H1 (cell line): ENCODE results near the gene CBX2. TPM values are rescaled to one million over a fixed set of nuclear protein-coding genes. Genes with fewer than 3 reads are reported as not detected.

Experiments used
- CTCF ChIA-PET: fragments of 300-600 bp; sonication (Branson Sonifier 250); formaldehyde crosslinking; loops from one replicate; lab custom pipeline; 2021; ENCODE audit not compliant: partially characterized antibody; lab: Charles Lee
- POLR2A ChIA-PET: fragments of 300-600 bp; sonication (Branson Sonifier 250); formaldehyde crosslinking; loops from one replicate; lab custom pipeline; 2021; ENCODE audit warnings: inconsistent platforms; ENCODE audit not compliant: partially characterized antibody; lab: Charles Lee
- DNase-seq, 2 experiments: peaks; one replicate each; pipeline versions ENCODE4 v3.0.0 to v3.0.0-alpha.2; 2010 to 2022; ENCODE audit warnings: low spot score in 2 of 2, low read depth in 1 of 2, mixed read lengths in 1 of 2
- FAIRE-seq: peaks from 2 replicates; lab custom pipeline; 2011; peaks lifted over from hg19 to GRCh38; lab: Jason Lieb, UNC
- H2AFZ ChIP-seq: 2 replicates; pipeline ENCODE4 v1.8.1; 2012; ENCODE audit warnings: low read length, inconsistent platforms
- H2AK5ac ChIP-seq: 2 replicates; pipeline ENCODE4 v1.6.1; 2013; ENCODE audit warnings: low read depth, low read length
- H2BK120ac ChIP-seq: replicated peaks from 2 replicates; pipeline ENCODE3; 2013; ENCODE audit warnings: low read depth, low read length, inconsistent platforms
- H2BK12ac ChIP-seq: 2 replicates; pipeline ENCODE4 v1.6.1; 2013; ENCODE audit warnings: low read depth, low read length
- H2BK15ac ChIP-seq: 2 replicates; pipeline ENCODE4 v1.6.1; 2013; ENCODE audit warnings: low read length
- H2BK20ac ChIP-seq: 2 replicates; pipeline ENCODE4 v1.6.1; 2013; ENCODE audit warnings: low read length
- H2BK5ac ChIP-seq: 2 replicates; pipeline ENCODE4 v1.6.1; 2013; ENCODE audit warnings: low read depth, low read length
- H3K14ac ChIP-seq: 2 replicates; pipeline ENCODE4 v1.6.1; 2013; ENCODE audit warnings: inconsistent platforms; ENCODE audit not compliant: insufficient read length
- H3K18ac ChIP-seq: 2 replicates; pipeline ENCODE4 v1.6.1; 2013; ENCODE audit warnings: low read length; ENCODE audit errors: extremely low read depth
- H3K23ac ChIP-seq: 2 replicates; pipeline ENCODE4 v1.6.1; 2013; ENCODE audit warnings: inconsistent platforms; ENCODE audit not compliant: insufficient read length
- H3K23me2 ChIP-seq: 2 replicates; pipeline ENCODE4 v1.6.1; 2013; ENCODE audit warnings: low read depth, low read length
- H3K27ac ChIP-seq: 2 replicates; pipeline ENCODE4 v1.6.1; 2011; ENCODE audit warnings: low read depth, low read length, inconsistent platforms
- H3K27me3 ChIP-seq, 4 experiments: replicated peaks in 1 of 4; 1 replicate in 1 of 4; 2 replicates in 3 of 4; pipeline versions ENCODE4 v1.6.1 to v1.8.1; 2011 to 2013; ENCODE audit warnings: low read length in 3 of 4, mild to moderate bottlenecking in 3 of 4, inconsistent platforms in 2 of 4, mixed read lengths in 2 of 4, moderate library complexity in 1 of 4; ENCODE audit not compliant: control insufficient read depth in 3 of 4, insufficient read depth in 3 of 4; ENCODE audit errors: extremely low read depth in 1 of 4
- H3K36me3 ChIP-seq, 4 experiments: 2 replicates each; pipeline versions ENCODE4 v1.6.1 to v1.8.1; 2011 to 2013; ENCODE audit warnings: mild to moderate bottlenecking in 4 of 4, low read length in 3 of 4, moderate library complexity in 2 of 4, control low read depth in 1 of 4, inconsistent platforms in 1 of 4; ENCODE audit not compliant: insufficient read depth in 4 of 4, control insufficient read depth in 2 of 4
- H3K4ac ChIP-seq: replicated peaks from 2 replicates; pipeline ENCODE3; 2013; ENCODE audit warnings: low read length, low read depth, mixed read lengths, inconsistent platforms; ENCODE audit not compliant: insufficient read length
- H3K4me1 ChIP-seq, 4 experiments: replicated peaks in 1 of 4; 1 replicate in 1 of 4; 2 replicates in 3 of 4; pipeline versions ENCODE4 v1.6.1 to v1.8.1; 2011 to 2013; ENCODE audit warnings: low read length in 3 of 4, inconsistent platforms in 2 of 4, mixed read lengths in 1 of 4; ENCODE audit not compliant: insufficient read depth in 4 of 4, control insufficient read depth in 3 of 4
- H3K4me2 ChIP-seq, 2 experiments: 2 replicates each; pipeline versions ENCODE4 v1.6.1 to v1.8.1; 2011 to 2013; ENCODE audit warnings: low read depth in 2 of 2, low read length in 2 of 2, control low read depth in 1 of 2, inconsistent platforms in 1 of 2, mild to moderate bottlenecking in 1 of 2; ENCODE audit not compliant: insufficient read depth in 1 of 2
- H3K4me3 ChIP-seq, 4 experiments: fragments of 200-600, 300-600 bp in 1 of 4; sonication (generic), shearing (Covaris generic), sonication (Bioruptor Twin) in 1 of 4; 2 replicates each; pipeline versions ENCODE4 v1.5.1 to v1.8.1; 2011 to 2016; ENCODE audit warnings: low read length in 4 of 4, low read depth in 3 of 4, control low read depth in 2 of 4, inconsistent platforms in 2 of 4, mild to moderate bottlenecking in 2 of 4, mixed read lengths in 1 of 4, moderate library complexity in 1 of 4; ENCODE audit not compliant: insufficient read depth in 2 of 4; ENCODE audit errors: extremely low read depth in 1 of 4
- H3K56ac ChIP-seq: replicated peaks from 2 replicates; pipeline ENCODE3; 2013; ENCODE audit warnings: low read depth, mild to moderate bottlenecking, mixed read lengths, low read length, inconsistent platforms; ENCODE audit not compliant: insufficient read length
- H3K79me1 ChIP-seq: 2 replicates; pipeline ENCODE4 v1.6.1; 2013; ENCODE audit warnings: low read depth, low read length, control low read depth
- H3K79me2 ChIP-seq, 2 experiments: 2 replicates each; pipeline versions ENCODE4 v1.6.1 to v1.8.1; 2012 to 2013; ENCODE audit warnings: low read length in 2 of 2, mild to moderate bottlenecking in 2 of 2, inconsistent platforms in 1 of 2; ENCODE audit not compliant: insufficient read depth in 2 of 2, control insufficient read depth in 1 of 2
- H3K9ac ChIP-seq, 4 experiments: replicated peaks in 1 of 4; 1 replicate in 1 of 4; 2 replicates in 3 of 4; pipeline versions ENCODE4 v1.6.1 to v1.8.1; 2011 to 2013; ENCODE audit warnings: low read depth in 3 of 4, low read length in 3 of 4, control low read depth in 2 of 4, mild to moderate bottlenecking in 2 of 4, moderate library complexity in 2 of 4, inconsistent platforms in 1 of 4; ENCODE audit errors: extremely low read depth in 1 of 4
- H3K9me3 ChIP-seq, 2 experiments: 2 replicates each; pipeline versions ENCODE4 v1.6.1 to v1.8.1; 2012 to 2013; ENCODE audit warnings: mild to moderate bottlenecking in 2 of 2, moderate library complexity in 2 of 2, control low read depth in 1 of 2, inconsistent platforms in 1 of 2, low read depth in 1 of 2, low read length in 1 of 2, mixed read lengths in 1 of 2; ENCODE audit not compliant: insufficient read depth in 2 of 2
- H4K20me1 ChIP-seq, 2 experiments: replicated peaks in 1 of 2; 2 replicates each; pipeline versions ENCODE3 to v1.8.1; 2011 to 2013; ENCODE audit warnings: inconsistent platforms in 2 of 2, low read length in 2 of 2, mild to moderate bottlenecking in 1 of 2; ENCODE audit not compliant: insufficient read depth in 2 of 2, control insufficient read depth in 1 of 2
- H4K5ac ChIP-seq: 2 replicates; pipeline ENCODE4 v1.6.1; 2013; ENCODE audit warnings: low read length, low read depth, mixed read lengths, inconsistent platforms; ENCODE audit not compliant: insufficient read length
- H4K8ac ChIP-seq: 2 replicates; pipeline ENCODE4 v1.8.0; 2013; ENCODE audit warnings: mild to moderate bottlenecking, moderate library complexity, low read length, inconsistent platforms; ENCODE audit not compliant: insufficient read depth; ENCODE audit errors: extremely low read depth
- H4K91ac ChIP-seq: replicated peaks from 2 replicates; pipeline ENCODE3; 2013; ENCODE audit warnings: low read length, mixed read lengths, inconsistent platforms; ENCODE audit not compliant: insufficient read length
- ASH2L ChIP-seq: fragments of 200-600, 300-600 bp; sonication (generic); IDR thresholded peaks from one replicate; pipeline ENCODE4 v1.7.1; 2017; ENCODE audit warnings: low read length
- CBX8 ChIP-seq: fragments of 300-800, 300-1000 bp; sonication (generic); IDR thresholded peaks from 2 replicates; pipeline ENCODE4 v1.7.1; 2016; ENCODE audit warnings: low read depth, low read length, borderline replicate concordance
- EP300 ChIP-seq, 2 experiments: IDR thresholded peaks; 1 replicate in 1 of 2; 2 replicates in 1 of 2; pipeline ENCODE4 v1.6.1; 2011 to 2012; ENCODE audit warnings: low read depth in 2 of 2, low read length in 2 of 2, mild to moderate bottlenecking in 2 of 2, borderline replicate concordance in 1 of 2, inconsistent platforms in 1 of 2, moderate library complexity in 1 of 2
- GABPA ChIP-seq: IDR thresholded peaks from 2 replicates; pipeline ENCODE4 v1.6.1; 2011; ENCODE audit warnings: mild to moderate bottlenecking, low read length, moderate library complexity, borderline replicate concordance; ENCODE audit not compliant: insufficient read depth
- MAFK ChIP-seq: IDR thresholded peaks from 2 replicates; pipeline ENCODE4 v1.6.1; 2012; ENCODE audit warnings: low read depth, mild to moderate bottlenecking, improper control_type of control experiment, low read length
- PHF8 ChIP-seq: fragments of 200-600 bp; sonication (generic); conservative IDR thresholded peaks from 2 replicates; pipeline ENCODE4 v1.7.1; 2012; ENCODE audit warnings: low read depth, mild to moderate bottlenecking, inconsistent platforms, low read length, moderate library complexity
- WGBS, 2 experiments: shearing (Covaris generic) in 1 of 2; methylation state at CpG; one replicate each; pipeline versions ENCODE4 v1.1.6 to v1.1.7; 2013 to 2015; ENCODE audit warnings: low lambda C conversion rate in 2 of 2, mixed read lengths in 2 of 2, inconsistent platforms in 1 of 2, low coverage in 1 of 2, missing lambda C conversion rate in 1 of 2; ENCODE audit not compliant: insufficient replicate concordance in 2 of 2, insufficient coverage in 1 of 2, insufficient read length in 1 of 2; ENCODE audit errors: extremely low coverage in 1 of 2, missing lambda C conversion rate in 1 of 2; 5-methylcytosine and 5-hydroxymethylcytosine counted together
- polyA plus RNA-seq, 7 experiments: library from polyadenylated mRNA; depleted of rRNA in 3 of 7; stranded (reverse) in 5 of 7; unstranded in 2 of 7; fragments of >200 nt in 5 of 7; fragments of 200-250 nt in 2 of 7; gene quantifications; 1 replicate in 5 of 7; 2 replicates in 1 of 7; 4 replicates in 1 of 7; pipeline versions ENCODE4 v1.2.1 to v1.2.3, GENCODE V29; 2011 to 2013; ENCODE audit warnings: missing spikeins in 2 of 7, mixed read lengths in 2 of 7
- total RNA-seq: library from RNA; stranded (reverse); fragmentation: NEBNext Ultra II Directional; extraction: Animal tissue kit (Norgen Biotek cat#: 25700); gene quantifications from 2 replicates; pipeline ENCODE4 v1.2.1, GENCODE V29; 2021
- TF ChIP-seq, protein P1 (sequence below), 3 experiments: IDR thresholded peaks; 1 replicate in 2 of 3; 2 replicates in 1 of 3; pipeline versions ENCODE4 v1.5.1 to v1.6.1; 2011; ENCODE audit warnings: low read length in 3 of 3, mild to moderate bottlenecking in 3 of 3, inconsistent platforms in 2 of 3, low read depth in 1 of 3, moderate library complexity in 1 of 3; ENCODE audit not compliant: insufficient read depth in 1 of 3; ENCODE audit errors: control extremely low read depth in 1 of 3

CBX2 gene
- total and polyA plus RNA-seq, 2 of the 8 experiments (the other 6 are each of a cell fraction or from before 2014, with no cell fraction given) = 64.3 to 83.9 TPM

DNA sequence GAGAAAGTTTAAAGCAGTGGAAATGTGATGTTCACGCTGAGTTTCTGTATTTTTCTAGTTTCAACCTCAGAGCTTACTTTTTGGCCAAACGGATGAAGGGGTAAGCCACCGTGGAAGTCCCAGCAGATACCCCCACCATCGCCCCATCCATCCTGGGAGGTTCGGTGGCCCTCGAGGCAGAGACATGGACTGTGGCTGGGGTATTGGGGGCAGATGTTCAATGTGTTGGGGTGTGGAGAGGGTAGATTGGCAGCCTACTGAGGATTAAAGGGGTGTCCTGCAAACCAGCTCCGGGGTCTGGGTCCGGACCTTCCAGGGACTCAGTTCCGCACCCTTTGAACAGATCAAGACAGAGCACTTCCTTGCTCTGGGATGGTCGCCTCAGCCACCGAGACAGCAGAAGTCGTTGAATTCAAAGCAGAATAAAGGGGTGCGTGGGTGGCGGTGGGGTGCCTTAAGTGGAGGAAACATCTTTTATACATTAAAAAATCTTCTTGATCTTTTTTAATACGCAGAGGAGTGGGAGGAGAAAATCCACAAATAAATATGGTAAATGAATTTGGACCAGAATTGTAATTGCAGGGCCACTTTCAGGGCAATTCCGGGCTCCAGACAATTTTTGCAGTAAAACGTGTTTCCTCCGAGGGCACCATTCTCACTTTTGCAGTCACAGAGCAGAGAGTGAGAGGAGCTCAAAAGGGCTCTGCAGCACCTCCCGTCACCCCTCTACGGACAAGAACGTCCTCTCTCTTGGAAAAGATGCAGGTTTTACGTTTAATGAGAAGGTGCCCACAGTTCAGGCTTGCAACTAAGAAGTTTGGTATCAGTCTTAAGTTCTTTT lies 27.1 kb downstream of the CBX2 start:
- peak overlapping the region in 1 of 2 experiments; percentile 44; a peak in 2 of 4 replicates for H3K4me2 ChIP-seq
- H2BK5ac ChIP-seq = peak overlapping the region; percentile 16; the same call in 1 of the 2 replicates
- peak overlapping the region; percentile 81; the same call in 1 of the 2 replicates for H2BK15ac ChIP-seq
- FAIRE-seq (no peak), DNase-seq (no peak)
- H3K79me1 ChIP-seq = no peaks in the 10 kb centered on the region
- peak overlapping the region; percentile 48; the same call in 1 of the 2 replicates for H3K18ac ChIP-seq
- no peak overlapping the region for H3K9ac ChIP-seq
- no peak overlapping the region for H4K8ac ChIP-seq
- H3K23me2 ChIP-seq = peaks cover 2% of the 10 kb centered on the region
- H3K27me3 ChIP-seq = peaks cover 88 to 98% (median 97%) of the 10 kb centered on the region in 4 experiments
- H4K5ac ChIP-seq = no peak overlapping the region
- H3K4me1 ChIP-seq = peaks cover 4 to 51% (median 41%) of the 10 kb centered on the region in 4 experiments
- no peaks in the 10 kb centered on the region for H3K79me2 ChIP-seq
- no peak overlapping the region for H3K23ac ChIP-seq
- peaks cover 0 to 7% of the 10 kb centered on the region in 2 experiments; a peak in 3 of 4 replicates for H3K9me3 ChIP-seq
- H4K91ac ChIP-seq = no peak overlapping the region
- peak overlapping the region; percentile 7 for H2AK5ac ChIP-seq
- POLR2A ChIA-PET = interaction anchor here (1.0 to 24.0 kb wide), 10 partner anchors 7 to 37 kb away, joined by 3 to 374 read pairs (median 6); partner anchors contain the start of genes CBX4 and CBX8
- H2BK20ac ChIP-seq = peak overlapping the region; percentile 48; the same call in 1 of the 2 replicates
- peak overlapping the region in 3 of 4 experiments; percentile 2 to 42 (median 10); a peak in 2 of 8 replicates for H3K4me3 ChIP-seq
- H3K56ac ChIP-seq = no peak overlapping the region
- H2BK12ac ChIP-seq = peak overlapping the region; percentile 53
- H2BK120ac ChIP-seq = no peak overlapping the region
- H4K20me1 ChIP-seq = peaks cover 1 to 37% of the 10 kb centered on the region in 2 experiments
- H3K27ac ChIP-seq = no peak overlapping the region
- WGBS, 2 experiments = 10% methylated on average over 22 of the region's 22 CpGs; no CpG with 5 or more reads in 1 of the 2 experiments
- H2AFZ ChIP-seq = no peak overlapping the region
- H3K14ac ChIP-seq = no peak overlapping the region
- peaks cover 0 to 5% (median 0%) of the 10 kb centered on the region in 4 experiments; a peak in 1 of 8 replicates for H3K36me3 ChIP-seq
- no peak overlapping the region for H3K4ac ChIP-seq
- CTCF ChIA-PET = interaction anchor here (0.6 to 19.1 kb wide), 14 partner anchors 11 to 1680 kb away, joined by 3 to 576 read pairs (median 6); partner anchors contain the start of gene CBX4
- TF ChIP-seq EP300 (IDR thresholded peaks at IDR 0.05; ENCODE audit: borderline replicate concordance in 1 of 2, low read depth in 2 of 2, low read length in 2 of 2) = no peak
- peak; percentile 81; the same call in 1 of the 2 replicates for TF ChIP-seq CBX8
- TF ChIP-seq ASH2L = no peak
- TF ChIP-seq MAFK = no peak
- TF ChIP-seq, protein P1, sequence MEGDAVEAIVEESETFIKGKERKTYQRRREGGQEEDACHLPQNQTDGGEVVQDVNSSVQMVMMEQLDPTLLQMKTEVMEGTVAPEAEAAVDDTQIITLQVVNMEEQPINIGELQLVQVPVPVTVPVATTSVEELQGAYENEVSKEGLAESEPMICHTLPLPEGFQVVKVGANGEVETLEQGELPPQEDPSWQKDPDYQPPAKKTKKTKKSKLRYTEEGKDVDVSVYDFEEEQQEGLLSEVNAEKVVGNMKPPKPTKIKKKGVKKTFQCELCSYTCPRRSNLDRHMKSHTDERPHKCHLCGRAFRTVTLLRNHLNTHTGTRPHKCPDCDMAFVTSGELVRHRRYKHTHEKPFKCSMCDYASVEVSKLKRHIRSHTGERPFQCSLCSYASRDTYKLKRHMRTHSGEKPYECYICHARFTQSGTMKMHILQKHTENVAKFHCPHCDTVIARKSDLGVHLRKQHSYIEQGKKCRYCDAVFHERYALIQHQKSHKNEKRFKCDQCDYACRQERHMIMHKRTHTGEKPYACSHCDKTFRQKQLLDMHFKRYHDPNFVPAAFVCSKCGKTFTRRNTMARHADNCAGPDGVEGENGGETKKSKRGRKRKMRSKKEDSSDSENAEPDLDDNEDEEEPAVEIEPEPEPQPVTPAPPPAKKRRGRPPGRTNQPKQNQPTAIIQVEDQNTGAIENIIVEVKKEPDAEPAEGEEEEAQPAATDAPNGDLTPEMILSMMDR (IDR thresholded peaks at IDR 0.05; ENCODE audit: control extremely low read depth in 1 of 3, insufficient read depth in 1 of 3, low read depth in 1 of 3, low read length in 3 of 3) = no peak
- no peak for TF ChIP-seq PHF8
- TF ChIP-seq GABPA = no peak
